GM19023 (cell line): ENCODE measurements around the gene CCDC57.

Experiments
- ATAC-seq: cut with Tn5 transposase; IDR thresholded peaks from one replicate; pipeline ENCODE4 v1.9.1; 2021; ENCODE audit warnings: mild to moderate bottlenecking, moderate library complexity; ENCODE audit not compliant: unreplicated experiment

CCDC57 gene

DNA sequence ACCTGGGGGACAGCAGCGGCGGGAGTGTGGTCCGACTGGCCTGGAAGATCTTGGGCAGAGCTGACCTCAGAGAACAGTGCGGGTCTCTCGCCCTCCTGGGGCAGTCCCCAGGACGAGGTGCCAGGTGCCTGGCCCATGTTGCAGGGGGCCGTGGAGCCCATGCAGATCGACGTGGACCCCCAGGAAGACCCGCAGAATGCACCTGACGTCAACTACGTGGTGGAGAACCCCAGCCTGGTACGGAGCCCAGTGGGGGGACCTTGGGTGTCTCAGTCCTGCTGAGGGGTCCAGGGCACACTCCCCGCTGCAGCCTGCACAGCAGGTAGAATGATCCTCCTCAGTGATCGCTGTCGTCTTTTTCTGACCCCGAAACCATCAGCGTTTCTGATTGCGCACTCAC is 159.5 kb downstream of the CCDC57 start:
- ATAC-seq = no peak

DNA sequence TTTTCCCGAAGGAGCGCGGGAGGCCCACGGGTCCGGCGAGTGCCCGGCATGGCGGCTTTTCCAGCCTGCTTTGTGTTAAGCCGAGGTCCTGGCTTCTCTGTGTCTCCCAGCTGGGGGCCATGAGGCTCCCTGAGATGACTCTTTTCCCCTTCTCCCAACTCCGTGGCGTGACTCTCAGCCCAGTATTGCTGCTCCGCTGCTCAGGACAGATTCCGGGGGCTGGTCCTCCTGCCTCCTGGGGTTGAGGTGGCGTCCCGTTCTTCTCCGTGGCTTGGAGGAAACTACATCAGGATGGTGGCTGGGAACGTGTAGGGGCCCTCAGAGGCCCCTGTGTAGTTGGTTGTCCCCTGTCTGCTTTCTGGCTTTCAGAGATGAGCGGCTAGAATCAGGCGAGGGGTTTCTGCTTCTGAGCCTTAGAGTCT is 160.0 kb downstream of the CCDC57 start:
- ATAC-seq = no peak

DNA sequence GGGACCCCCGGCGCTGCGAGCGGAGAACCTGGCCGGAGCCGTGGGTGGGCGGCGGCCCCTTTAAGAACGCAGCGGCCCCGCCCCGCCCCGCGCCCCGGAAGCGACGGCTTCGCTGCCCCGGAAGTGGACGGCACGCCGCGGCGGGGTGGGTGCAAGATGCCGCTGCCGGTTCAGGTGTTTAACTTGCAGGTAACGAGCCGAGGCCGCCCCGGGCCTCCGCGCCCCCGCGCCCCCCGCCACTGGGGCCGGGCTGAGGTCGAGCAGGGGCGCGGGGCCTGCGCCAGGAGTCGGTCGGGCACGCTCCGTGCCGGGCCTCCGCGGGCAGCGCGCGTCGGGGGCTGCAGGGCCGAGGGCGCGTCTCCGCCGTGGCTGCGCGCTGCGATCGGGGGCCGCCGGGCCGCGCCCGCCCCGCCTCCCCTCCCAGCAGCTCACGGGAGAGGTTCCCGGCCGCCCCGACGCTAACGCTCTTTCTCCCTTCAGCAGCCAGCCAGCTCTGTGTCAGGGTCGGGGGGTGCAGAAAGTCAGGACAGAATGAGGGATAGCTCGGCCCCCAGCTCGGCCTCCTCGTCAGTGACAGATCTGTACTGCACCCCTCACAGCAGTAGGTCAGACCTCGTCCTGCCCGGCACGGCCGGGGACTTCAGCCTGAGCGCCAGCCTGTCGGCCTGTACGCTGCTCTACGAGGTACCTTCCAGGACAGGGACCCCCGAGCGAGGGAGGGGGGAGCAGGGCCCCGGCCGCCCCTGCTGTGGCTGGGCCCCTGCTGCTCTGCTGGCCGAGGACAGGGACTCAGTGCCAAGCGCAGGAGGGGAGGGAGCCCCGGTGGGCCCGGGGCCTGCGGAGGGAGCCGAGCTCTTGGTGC is 160.6 kb downstream of the CCDC57 start, which contains the start of the genes GPS1 and RFNG:
Gene GPS1 (plus strand): TSS at position 123 of the 862 bp plus-strand sequence. CDS start 34 bp downstream, at position 157.
Gene RFNG (minus strand): TSS at position 36 of the 862 bp plus-strand sequence. CDS start 45 bp downstream, outside the sequence.
- ATAC-seq = no peak
